ENCODE data around the gene GPATCH8.
A peak's percentile ranks its signal among the peaks of the same experiment; 100 is the strongest.
"Not testable (repeated sequence)": the region's sequence is repeated elsewhere in the genome, so short reads cannot be mapped to it uniquely, and the experiment has no call there.

GPATCH8 gene

DNA sequence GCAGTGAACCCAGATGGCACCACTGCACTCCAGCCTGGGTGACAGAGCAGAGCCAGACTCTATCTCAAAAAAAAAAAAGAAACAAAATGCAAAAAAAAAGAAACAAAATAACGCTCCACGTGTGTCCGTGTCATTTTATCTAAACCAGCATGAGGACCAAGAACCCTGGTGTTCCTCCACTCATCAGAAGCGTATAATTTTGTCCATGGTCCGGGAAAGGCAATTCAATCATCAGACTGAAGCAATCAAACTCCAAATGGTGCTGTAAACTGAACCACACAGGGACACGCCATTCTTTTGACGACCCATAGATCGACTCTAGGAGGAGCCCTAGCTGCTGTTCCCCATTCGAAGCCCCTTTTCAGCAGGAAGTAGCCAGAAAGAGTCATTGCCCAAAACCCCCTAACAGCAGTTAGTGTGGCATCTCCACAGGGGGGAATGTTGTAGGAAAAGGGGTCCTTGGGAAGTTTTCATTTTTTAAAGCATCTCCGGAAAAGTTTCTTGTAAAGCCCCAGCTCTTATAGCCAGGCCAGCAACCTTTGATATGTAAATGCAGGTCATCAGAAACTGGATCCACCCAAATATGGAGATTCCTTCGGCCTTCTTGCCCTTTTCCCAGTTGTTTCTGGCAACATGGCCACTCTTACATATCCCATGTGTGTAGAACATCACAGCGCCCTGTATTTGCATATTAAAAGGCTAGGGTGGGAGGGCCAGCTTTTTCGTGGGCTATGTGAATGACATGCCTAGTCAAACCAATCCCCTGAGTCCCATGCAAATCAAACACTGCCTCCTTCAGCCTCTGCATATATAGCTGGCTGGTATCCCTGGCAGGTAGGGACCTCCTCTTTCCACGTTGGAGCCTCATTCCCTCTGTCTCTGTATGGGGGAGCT lies 8.3 kb upstream of the GPATCH8 start:
- CTCF ChIA-PET: interaction anchor here (0.6 to 3.1 kb wide), 6 partner anchors 11 to 300 kb away, joined by 3 to 26 read pairs (median 4); no protein-coding TSS in a partner anchor

DNA sequence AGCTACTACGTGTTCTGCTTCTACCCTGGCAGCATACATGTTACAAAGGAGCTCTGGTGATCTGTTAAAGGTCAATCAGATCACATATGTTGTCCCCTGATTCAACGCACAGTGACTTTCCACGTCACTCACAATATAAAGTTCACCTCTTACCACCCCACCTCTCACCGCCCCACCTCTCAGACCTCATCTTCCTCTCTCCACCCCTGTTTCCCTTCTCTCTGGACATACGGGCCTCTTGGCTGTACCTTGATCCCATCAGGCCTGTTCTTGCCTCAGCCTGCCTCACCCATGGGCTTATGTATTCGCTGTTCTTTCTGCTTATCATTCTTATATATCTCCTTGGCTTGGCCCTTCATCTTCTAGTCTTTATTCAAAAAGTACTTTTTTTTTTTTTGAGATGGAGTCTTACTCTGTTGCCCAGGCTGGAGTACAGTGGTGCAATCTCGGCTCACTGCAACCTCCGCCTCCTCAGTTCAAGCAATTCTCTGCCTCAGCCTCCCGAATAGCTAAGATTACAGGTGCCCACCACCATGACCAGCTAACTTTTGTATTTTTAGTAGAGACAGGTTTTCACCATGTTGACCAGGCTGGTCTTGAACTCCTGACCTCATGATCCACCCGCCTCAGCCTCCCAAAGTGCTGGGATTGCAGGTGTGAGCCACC lies 3.9 kb upstream of the GPATCH8 start:
- H3K9me3 ChIP-seq (ENCODE audit: control insufficient read depth, insufficient read depth, low read depth, low read length); H3K36me3 ChIP-seq (ENCODE audit: control insufficient read depth in 2 of 2, insufficient read depth in 1 of 2, low read length in 2 of 2); POLR2A ChIA-PET; H3K27ac ChIP-seq (ENCODE audit: extremely low read depth, low read depth, low read length); H3K4me3 ChIP-seq (ENCODE audit: low read depth, low read length); H3K4me1 ChIP-seq (ENCODE audit: control insufficient read depth, insufficient read depth, low read length): not testable (repeated sequence)
- CTCF ChIA-PET: interaction anchor here (0.6 to 1.2 kb wide), 4 partner anchors 15 to 921 kb away, joined by 3 to 4 read pairs (median 3); no protein-coding TSS in a partner anchor

More for the DNA sequence above, 8.3 kb upstream of the GPATCH8 start:
- not testable (repeated sequence) for H3K4me3 ChIP-seq (ENCODE audit: low read depth, low read length); H3K27ac ChIP-seq (ENCODE audit: extremely low read depth, low read depth, low read length); H3K36me3 ChIP-seq (ENCODE audit: control insufficient read depth in 2 of 2, insufficient read depth in 1 of 2, low read length in 2 of 2); H3K9me3 ChIP-seq (ENCODE audit: control insufficient read depth, insufficient read depth, low read depth, low read length); H3K4me1 ChIP-seq (ENCODE audit: control insufficient read depth, insufficient read depth, low read length)
- TF ChIP-seq ZBTB17 (tag by site-specific recombination; IDR thresholded peaks at IDR 0.05) (peak; percentile 96), ZBTB48 (tag by site-specific recombination; IDR thresholded peaks at IDR 0.05) (0 out of 2 replicates have a peak, but pooled peaks have one; percentile 24), ZIC2 (tag by site-specific recombination; IDR thresholded peaks at IDR 0.05) (peak; percentile 16; the same call in 1 of the 2 replicates), ZNF335 (tag by site-specific recombination; conservative IDR thresholded peaks at IDR 0.05) (peak; percentile 57), MZF1 (tag by site-specific recombination; IDR thresholded peaks at IDR 0.05; ENCODE audit: borderline replicate concordance) (0 out of 2 replicates have a peak, but pooled peaks have one; percentile 44), ZBTB21 (tag by site-specific recombination; IDR thresholded peaks at IDR 0.05) (0 out of 2 replicates have a peak, but pooled peaks have one; percentile 10)
- TF ChIP-seq, protein P1, sequence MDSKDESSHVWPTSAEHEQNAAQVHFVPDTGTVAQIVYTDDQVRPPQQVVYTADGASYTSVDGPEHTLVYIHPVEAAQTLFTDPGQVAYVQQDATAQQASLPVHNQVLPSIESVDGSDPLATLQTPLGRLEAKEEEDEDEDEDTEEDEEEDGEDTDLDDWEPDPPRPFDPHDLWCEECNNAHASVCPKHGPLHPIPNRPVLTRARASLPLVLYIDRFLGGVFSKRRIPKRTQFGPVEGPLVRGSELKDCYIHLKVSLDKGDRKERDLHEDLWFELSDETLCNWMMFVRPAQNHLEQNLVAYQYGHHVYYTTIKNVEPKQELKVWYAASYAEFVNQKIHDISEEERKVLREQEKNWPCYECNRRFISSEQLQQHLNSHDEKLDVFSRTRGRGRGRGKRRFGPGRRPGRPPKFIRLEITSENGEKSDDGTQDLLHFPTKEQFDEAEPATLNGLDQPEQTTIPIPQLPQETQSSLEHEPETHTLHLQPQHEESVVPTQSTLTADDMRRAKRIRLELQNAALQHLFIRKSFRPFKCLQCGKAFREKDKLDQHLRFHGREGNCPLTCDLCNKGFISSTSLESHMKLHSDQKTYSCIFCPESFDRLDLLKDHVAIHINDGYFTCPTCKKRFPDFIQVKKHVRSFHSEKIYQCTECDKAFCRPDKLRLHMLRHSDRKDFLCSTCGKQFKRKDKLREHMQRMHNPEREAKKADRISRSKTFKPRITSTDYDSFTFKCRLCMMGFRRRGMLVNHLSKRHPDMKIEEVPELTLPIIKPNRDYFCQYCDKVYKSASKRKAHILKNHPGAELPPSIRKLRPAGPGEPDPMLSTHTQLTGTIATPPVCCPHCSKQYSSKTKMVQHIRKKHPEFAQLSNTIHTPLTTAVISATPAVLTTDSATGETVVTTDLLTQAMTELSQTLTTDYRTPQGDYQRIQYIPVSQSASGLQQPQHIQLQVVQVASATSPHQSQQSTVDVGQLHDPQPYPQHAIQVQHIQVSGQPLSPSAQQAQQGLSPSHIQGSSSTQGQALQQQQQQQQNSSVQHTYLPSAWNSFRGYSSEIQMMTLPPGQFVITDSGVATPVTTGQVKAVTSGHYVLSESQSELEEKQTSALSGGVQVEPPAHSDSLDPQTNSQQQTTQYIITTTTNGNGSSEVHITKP (tag by site-specific recombination; IDR thresholded peaks at IDR 0.05): peak; percentile 36; the same call in 1 of the 2 replicates
- POLR2A ChIA-PET: interaction anchor here (0.7 to 0.9 kb wide), 4 partner anchors 8 to 806 kb away, joined by 3 to 8 read pairs (median 4); partner anchors contain the start of genes GPATCH8 and MAP3K14

GRCh38 chr17:44502598-44503146 lies 534 bp downstream of the GPATCH8 start:
- peak overlapping the region; percentile 92 for H3K27ac ChIP-seq (ENCODE audit: extremely low read depth, low read depth, low read length)
- peak overlapping the region; percentile 74 for H3K4me3 ChIP-seq (ENCODE audit: low read depth, low read length)
- peaks cover 20% of the 10 kb centered on the region for H3K4me1 ChIP-seq (ENCODE audit: control insufficient read depth, insufficient read depth, low read length)
- ChIA-PET POLR2A (interaction anchor here (0.6 to 1.9 kb wide), 10 partner anchors 9 to 316 kb away, joined by 3 to 6 read pairs (median 4); partner anchors contain the start of genes FZD2 and TMUB2), CTCF (interaction anchor here (0.7 to 2.9 kb wide), 5 partner anchors 20 to 305 kb away, joined by 3 to 18 read pairs (median 5); no protein-coding TSS in a partner anchor)
- H3K9me3 ChIP-seq (ENCODE audit: control insufficient read depth, insufficient read depth, low read depth, low read length): no peaks in the 10 kb centered on the region
- TF ChIP-seq, protein P2, sequence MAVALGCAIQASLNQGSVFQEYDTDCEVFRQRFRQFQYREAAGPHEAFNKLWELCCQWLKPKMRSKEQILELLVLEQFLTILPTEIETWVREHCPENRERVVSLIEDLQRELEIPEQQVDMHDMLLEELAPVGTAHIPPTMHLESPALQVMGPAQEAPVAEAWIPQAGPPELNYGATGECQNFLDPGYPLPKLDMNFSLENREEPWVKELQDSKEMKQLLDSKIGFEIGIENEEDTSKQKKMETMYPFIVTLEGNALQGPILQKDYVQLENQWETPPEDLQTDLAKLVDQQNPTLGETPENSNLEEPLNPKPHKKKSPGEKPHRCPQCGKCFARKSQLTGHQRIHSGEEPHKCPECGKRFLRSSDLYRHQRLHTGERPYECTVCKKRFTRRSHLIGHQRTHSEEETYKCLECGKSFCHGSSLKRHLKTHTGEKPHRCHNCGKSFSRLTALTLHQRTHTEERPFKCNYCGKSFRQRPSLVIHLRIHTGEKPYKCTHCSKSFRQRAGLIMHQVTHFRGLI (tag by site-specific recombination; IDR thresholded peaks at IDR 0.05): peak; percentile 73; the same call in 1 of the 2 replicates
- no peak for TF ChIP-seq BCL6B (tag by site-specific recombination; IDR thresholded peaks at IDR 0.05)
- TF ChIP-seq TRIM28 (IDR thresholded peaks at IDR 0.05; ENCODE audit: borderline replicate concordance, low read length): no peak
- TF ChIP-seq ZSCAN16 (tag by site-specific recombination; IDR thresholded peaks at IDR 0.05): 0 out of 2 replicates have a peak, but pooled peaks have one; percentile 25
- H3K36me3 ChIP-seq (ENCODE audit: control insufficient read depth in 2 of 2, insufficient read depth in 1 of 2, low read length in 2 of 2): peaks cover 0 to 5% of the 10 kb centered on the region in 2 experiments; a peak in 1 of 3 replicates
